ENCODE measurements around the gene SLC2A9.
A peak's percentile ranks its signal among the peaks of the same experiment; 100 is the strongest.

The SLC2A9 gene

GRCh38 chr4:10020106-10020505, 1.2 kb downstream of the SLC2A9 start:
- DNase-seq (ENCODE audit: low read depth, low spot score), result no peak

DNA sequence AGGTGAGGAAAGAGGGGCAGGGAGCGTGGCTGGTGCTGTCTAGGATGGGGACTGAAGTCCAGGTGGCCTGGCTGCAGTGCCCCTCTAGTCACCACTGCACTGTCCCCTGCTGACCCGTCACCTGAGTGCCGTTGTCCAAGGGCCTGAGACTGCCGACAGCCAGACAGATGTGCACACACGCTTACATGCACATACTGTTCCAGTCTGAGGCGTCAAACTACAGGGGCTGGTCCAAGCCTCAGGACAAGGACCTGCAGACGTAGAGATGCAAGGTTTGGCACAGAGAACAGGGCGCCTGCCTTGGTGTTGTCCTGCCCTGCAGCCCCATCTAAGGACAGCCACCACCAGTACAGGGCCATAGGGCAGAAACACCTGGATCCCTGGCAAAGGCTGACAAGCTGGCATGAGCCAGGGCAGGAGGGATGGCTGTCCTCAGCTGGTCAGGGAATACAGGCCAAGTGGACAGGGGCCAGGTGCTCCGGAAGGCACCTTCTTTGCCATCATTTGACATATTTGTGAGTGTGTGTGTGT, 1.7 kb downstream of the SLC2A9 start:
- no peak for DNase-seq (ENCODE audit: low read depth, low spot score)

- DNase-seq (ENCODE audit: low read depth, low spot score), result peak; percentile 60
Observed at GRCh38 chr4:10018818-10019461, 2.4 kb downstream of the SLC2A9 start.

- no peak for DNase-seq (ENCODE audit: low read depth, low spot score)
Observed at GRCh38 chr4:10017037-10017893, 4.0 kb downstream of the SLC2A9 start.

DNA sequence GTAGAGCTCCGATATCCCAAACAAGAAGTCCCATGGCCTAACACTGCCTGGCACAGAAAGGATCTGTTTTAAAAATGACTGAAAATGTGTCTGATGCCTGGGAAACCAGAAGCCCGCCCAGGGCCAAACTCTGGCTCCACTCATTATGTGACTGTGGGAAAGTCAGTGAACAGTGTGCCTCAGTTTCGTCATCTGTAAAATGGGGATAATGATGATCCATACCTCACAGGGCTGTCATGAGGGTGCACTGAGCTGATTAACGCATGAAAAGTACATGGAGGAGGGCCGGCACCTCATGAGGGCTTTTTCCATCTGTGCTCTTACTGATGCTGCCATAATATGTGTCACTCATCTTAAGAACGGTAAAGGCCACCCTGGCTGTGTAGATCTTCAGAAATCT, 5.1 kb downstream of the SLC2A9 start:
- no peak for DNase-seq (ENCODE audit: low read depth, low spot score)

DNA sequence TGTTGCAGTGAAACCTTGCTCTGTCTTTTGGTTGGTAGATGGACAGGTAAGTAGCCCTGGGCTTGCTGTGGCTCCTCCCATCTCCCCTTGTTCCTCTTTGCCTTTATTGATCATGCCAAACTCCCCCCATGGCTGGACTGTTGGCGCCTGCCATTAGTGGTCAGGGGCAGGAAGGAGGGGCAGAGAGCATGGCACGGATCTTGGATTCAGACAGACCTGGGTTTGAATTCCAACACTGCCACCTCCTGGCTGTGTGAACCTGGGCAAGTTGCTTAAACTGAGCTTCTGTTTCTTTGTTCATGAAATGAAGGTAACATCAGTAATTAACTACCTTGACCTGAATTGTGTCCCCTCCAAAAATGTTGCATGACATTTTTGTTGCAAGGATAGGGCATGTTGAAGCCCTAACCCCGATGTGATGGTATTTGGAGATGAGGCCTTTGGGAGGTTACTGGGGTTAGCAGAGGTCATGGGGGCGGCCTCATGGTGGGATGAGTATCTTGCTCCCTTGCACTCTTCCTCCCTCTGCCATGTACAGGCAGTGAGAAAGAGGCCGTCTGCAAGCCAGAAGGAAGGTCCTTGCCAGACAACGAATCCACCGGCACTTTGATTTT, 6.0 kb downstream of the SLC2A9 start:
- peak; percentile 50 for DNase-seq (ENCODE audit: low read depth, low spot score)

GRCh38 chr4:10013722-10014121, 7.6 kb downstream of the SLC2A9 start:
- peak; percentile 20 for DNase-seq (ENCODE audit: low read depth, low spot score)

DNA sequence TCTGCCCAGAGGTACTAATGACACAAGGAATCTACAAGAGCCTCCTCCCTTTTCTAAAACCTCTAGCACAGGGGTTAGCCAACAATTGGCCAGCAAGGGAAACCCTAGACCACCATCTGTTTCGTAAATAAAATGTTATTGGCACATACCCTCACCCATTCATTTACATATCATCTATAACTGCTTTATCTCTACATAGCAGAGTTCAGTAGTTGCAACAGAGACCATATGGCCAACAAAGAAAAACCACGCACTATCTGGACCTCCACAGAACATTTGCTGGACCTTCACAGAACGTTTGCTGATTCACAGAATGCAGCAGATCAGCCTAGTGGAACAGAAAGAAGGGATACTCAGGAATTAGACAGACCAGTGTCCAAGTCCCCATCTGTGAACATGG, 9.4 kb downstream of the SLC2A9 start:
- no peak for DNase-seq (ENCODE audit: low read depth, low spot score)

- DNase-seq (ENCODE audit: low read depth, low spot score), result no peak
Observed at GRCh38 chr4:10011277-10011676, 10.0 kb downstream of the SLC2A9 start.

DNA sequence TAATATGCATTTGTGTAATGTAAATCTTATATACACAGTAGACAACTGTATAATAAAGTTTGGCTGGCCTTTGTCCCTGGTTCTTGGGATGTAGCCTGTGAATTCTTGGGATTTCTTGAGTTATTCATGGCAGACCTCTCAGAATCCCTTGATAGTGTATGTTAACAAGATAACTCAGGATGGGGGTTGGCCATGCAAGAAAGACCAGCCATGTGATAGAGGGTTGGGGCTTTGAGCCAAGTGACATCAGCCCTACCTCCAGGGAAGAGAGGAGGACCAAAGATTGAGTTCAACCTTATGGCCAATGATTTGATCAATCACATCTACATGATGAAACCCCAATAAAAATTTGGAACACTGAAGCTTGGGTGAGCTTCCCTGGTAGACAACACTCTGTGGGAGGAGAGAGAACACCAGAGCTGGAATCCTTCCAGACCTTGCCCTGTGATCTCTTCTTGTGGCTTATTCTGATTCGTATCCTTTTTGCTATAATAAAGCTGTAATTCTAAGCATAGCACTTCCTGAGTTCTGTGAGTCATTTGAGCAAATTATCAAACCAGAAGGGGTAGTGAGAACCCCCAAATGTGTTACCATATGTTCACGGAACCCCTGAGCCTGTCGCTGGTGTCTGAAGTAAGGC, 11.3 kb downstream of the SLC2A9 start:
- DNase-seq (ENCODE audit: low read depth, low spot score), result no peak

DNA sequence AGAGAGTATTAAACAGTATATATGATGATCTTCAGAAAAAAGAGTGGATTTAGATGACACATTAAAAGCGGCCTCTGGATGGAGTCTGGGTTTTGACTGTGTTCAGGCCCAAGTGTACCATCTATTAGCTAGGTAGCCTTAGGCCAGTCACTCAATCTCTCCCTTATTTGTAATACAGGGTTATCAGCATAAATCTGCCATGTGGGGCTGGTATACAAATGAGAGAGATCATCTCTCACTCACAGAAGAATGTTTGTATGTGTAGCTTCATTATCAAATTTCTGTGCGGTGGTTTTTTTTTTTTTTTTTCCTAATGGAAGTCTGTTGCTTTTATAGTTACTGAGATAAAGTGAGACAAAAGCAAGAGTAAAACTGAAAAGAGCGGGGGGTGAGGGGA, 12.7 kb downstream of the SLC2A9 start:
- no peak for DNase-seq (ENCODE audit: low read depth, low spot score)

DNA sequence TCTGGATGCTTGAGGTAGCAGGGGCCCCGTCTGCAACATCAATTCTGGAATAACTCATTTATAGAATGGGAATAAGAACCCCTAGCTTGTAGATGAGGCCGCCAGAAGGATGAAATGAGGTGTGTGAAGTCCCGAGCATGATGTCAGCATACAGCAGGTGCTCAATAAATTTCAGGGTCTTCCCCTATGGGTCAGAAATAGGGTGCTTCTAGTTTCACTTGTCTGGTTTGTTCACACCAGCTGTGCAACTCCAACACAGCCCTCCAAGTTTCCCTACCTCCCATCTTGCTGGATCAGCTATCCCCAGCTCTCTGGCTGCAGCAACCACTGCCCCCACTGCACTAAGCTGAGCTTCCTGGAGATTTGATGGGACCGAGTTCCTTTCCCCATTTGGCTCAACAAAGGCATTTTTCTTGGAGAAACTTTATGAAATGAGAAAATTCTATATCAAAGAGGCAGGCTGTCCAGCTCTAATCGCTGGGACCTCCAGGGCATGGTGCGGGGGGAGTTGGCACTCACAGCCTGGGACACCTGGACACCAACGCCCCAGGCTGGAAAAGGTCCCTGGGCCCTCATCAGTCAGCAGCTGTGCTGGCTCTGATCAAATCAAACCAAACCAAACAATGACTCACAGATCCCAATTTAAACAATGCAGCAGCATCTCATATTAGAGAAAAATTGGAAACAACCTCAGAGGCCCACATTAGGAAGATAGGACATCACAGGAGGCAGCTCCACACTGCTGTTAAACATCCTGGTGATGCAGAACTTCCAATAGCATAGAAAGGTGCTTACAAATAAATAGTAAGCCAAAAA, 13.3 kb downstream of the SLC2A9 start:
- no peak for DNase-seq (ENCODE audit: low read depth, low spot score)

DNA sequence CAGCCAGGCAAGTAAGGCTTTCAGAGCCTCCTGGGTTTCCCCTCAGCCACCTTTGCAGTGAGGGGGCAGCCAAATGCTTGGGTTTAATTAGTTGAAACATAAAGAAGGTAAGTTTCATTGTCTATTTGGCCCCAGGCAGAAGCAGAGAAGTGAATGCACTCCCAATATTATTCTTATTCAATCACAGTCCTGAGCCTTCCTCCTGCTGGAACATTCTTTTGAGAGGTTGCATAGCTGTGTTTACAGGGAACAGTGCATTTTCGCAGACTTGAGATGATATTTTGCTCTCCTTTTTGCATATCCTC, 13.9 kb downstream of the SLC2A9 start:
- no peak for DNase-seq (ENCODE audit: low read depth, low spot score)

GRCh38 chr4:10006601-10007435, 14.5 kb downstream of the SLC2A9 start:
- peak; percentile 5 for DNase-seq (ENCODE audit: low read depth, low spot score)

- DNase-seq (ENCODE audit: low read depth, low spot score), result no peak
Observed at GRCh38 chr4:10006231-10006600, 15.1 kb downstream of the SLC2A9 start.

GRCh38 chr4:10005632-10006031, 15.7 kb downstream of the SLC2A9 start:
- DNase-seq (ENCODE audit: low read depth, low spot score), result no peak

GRCh38 chr4:10003666-10004065, 17.6 kb downstream of the SLC2A9 start:
- no peak for DNase-seq (ENCODE audit: low read depth, low spot score)

- DNase-seq (ENCODE audit: low read depth, low spot score), result no peak
Observed at GRCh38 chr4:10002278-10002677, 19.0 kb downstream of the SLC2A9 start.

GRCh38 chr4:10001757-10002156, 19.5 kb downstream of the SLC2A9 start:
- no peak for DNase-seq (ENCODE audit: low read depth, low spot score)

DNA sequence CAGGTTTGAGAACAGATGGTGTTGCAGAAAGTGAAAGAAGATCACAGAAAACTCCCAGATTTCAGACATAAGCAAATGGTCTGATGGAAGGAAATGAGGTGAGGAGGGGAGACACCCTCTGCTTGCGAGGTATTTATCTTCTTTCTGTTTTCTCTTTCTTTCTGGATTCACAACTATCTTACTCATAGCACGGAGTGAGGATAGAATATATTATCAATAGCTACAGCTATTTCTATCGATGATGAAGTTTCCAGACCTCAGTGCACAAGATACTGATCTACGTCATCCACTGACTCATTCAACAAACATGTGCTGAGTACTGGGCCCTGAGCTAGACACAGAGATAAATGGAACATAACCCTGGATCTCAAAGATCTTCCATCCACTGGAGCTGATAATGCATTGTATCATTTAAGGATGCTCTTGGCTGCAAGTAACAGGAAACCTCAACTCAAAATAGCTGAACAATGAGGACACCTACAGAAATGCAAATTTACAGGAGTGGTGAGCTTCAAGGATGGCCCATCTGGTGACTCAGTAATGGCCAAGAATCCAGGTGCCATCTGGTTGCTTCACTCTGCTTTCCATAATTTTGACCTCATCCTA, 21.2 kb downstream of the SLC2A9 start:
- no peak for DNase-seq (ENCODE audit: low read depth, low spot score)

All from iPS DF 19.7 (cell line).